ENCODE measurements around the gene BICC1. TPM values are rescaled to one million over a fixed set of nuclear protein-coding genes. Genes with fewer than 3 reads are reported as not detected.
A peak's percentile ranks its signal among the peaks of the same experiment; 100 is the strongest.

Gene BICC1
- total RNA-seq, 4 donors from 2014 or later: 4.7 to 29.7 (median 18.0) TPM

GRCh38 chr10:58473976-58474375, 38.7 kb upstream of the BICC1 start:
- H3K36me3 ChIP-seq: no peaks in the 10 kb centered on the region
- in situ Hi-C loops (cut with MboI; ENCODE audit: low sequenced_read_pairs in 4 of 4) (no loop called here), intact Hi-C loops (cut with DNase I; ENCODE audit: low total_unique reads) (no loop called here)
- ATAC-seq (no peak), DNase-seq (no peak)
- H3K27ac ChIP-seq: no peak overlapping the region
- no peaks in the 10 kb centered on the region for H3K27me3 ChIP-seq
- no peak for TF ChIP-seq POLR2A (IDR thresholded peaks at IDR 0.05)
- no peak for TF ChIP-seq CTCF (IDR thresholded peaks at IDR 0.05 in 4 of 5, conservative IDR thresholded peaks at IDR 0.05 in 1 of 5)
- no peaks in the 10 kb centered on the region for H3K9me3 ChIP-seq
- H3K4me1 ChIP-seq: peaks cover 0 to 4% of the 10 kb centered on the region in 2 donors
- no peak overlapping the region for H3K4me3 ChIP-seq

- Histone ChIP-seq H3K4me3 (no peak overlapping the region), H3K9me3 (no peaks in the 10 kb centered on the region), H3K36me3 (no peaks in the 10 kb centered on the region), H3K27ac (peak overlapping the region in 3 of 4 donors; percentile 9 to 28 (median 25)), H3K4me1 (peaks cover 0 to 4% of the 10 kb centered on the region in 2 donors), H3K27me3 (no peaks in the 10 kb centered on the region)
- no peak for TF ChIP-seq CTCF (IDR thresholded peaks at IDR 0.05 in 4 of 5, conservative IDR thresholded peaks at IDR 0.05 in 1 of 5)
- no peak for TF ChIP-seq POLR2A (IDR thresholded peaks at IDR 0.05)
- DNase-seq (no peak), ATAC-seq (peak in 1 of 2 donors; percentile 9)
- intact Hi-C loops (cut with DNase I; ENCODE audit: low total_unique reads) (no loop called here), in situ Hi-C loops (cut with MboI; ENCODE audit: low sequenced_read_pairs in 4 of 4) (no loop called here)
Observed at GRCh38 chr10:58475322-58476277, 37.1 kb upstream of the BICC1 start.

- no peak overlapping the region for H3K4me3 ChIP-seq
- no peaks in the 10 kb centered on the region for H3K27me3 ChIP-seq
- in situ Hi-C loops (cut with MboI; ENCODE audit: low sequenced_read_pairs in 4 of 4): no loop called here
- no peaks in the 10 kb centered on the region for H3K9me3 ChIP-seq
- H3K4me1 ChIP-seq: peaks cover 0 to 4% of the 10 kb centered on the region in 2 donors
- no peaks in the 10 kb centered on the region for H3K36me3 ChIP-seq
- DNase-seq: no peak
- H3K27ac ChIP-seq: no peak overlapping the region
- no peak for ATAC-seq
- TF ChIP-seq POLR2A (IDR thresholded peaks at IDR 0.05) (no peak), CTCF (IDR thresholded peaks at IDR 0.05 in 4 of 5, conservative IDR thresholded peaks at IDR 0.05 in 1 of 5) (no peak)
- intact Hi-C loops (cut with DNase I; ENCODE audit: low total_unique reads): no loop called here
Observed at GRCh38 chr10:58477122-58477521, 35.5 kb upstream of the BICC1 start.

- no peak overlapping the region for H3K4me3 ChIP-seq
- ATAC-seq: no peak
- H3K27me3 ChIP-seq: no peaks in the 10 kb centered on the region
- no peak overlapping the region for H3K27ac ChIP-seq
- no peak for DNase-seq
- intact Hi-C loops (cut with DNase I; ENCODE audit: low total_unique reads): no loop called here
- no peaks in the 10 kb centered on the region for H3K9me3 ChIP-seq
- TF ChIP-seq POLR2A (IDR thresholded peaks at IDR 0.05): no peak
- TF ChIP-seq CTCF (IDR thresholded peaks at IDR 0.05 in 4 of 5, conservative IDR thresholded peaks at IDR 0.05 in 1 of 5): no peak
- H3K36me3 ChIP-seq: no peaks in the 10 kb centered on the region
- peaks cover 0 to 4% of the 10 kb centered on the region in 2 donors for H3K4me1 ChIP-seq
- in situ Hi-C loops (cut with MboI; ENCODE audit: low sequenced_read_pairs in 4 of 4): no loop called here
Observed at GRCh38 chr10:58477902-58478301, 34.8 kb upstream of the BICC1 start.
